ENCODE data around the gene NSRP1. TPM values are rescaled to one million over a fixed set of nuclear protein-coding genes. Genes with fewer than 3 reads are reported as not detected.

NSRP1 gene
- total and polyA plus RNA-seq, 4 donors: 7.0 to 25.7 (median 9.9) TPM

DNA sequence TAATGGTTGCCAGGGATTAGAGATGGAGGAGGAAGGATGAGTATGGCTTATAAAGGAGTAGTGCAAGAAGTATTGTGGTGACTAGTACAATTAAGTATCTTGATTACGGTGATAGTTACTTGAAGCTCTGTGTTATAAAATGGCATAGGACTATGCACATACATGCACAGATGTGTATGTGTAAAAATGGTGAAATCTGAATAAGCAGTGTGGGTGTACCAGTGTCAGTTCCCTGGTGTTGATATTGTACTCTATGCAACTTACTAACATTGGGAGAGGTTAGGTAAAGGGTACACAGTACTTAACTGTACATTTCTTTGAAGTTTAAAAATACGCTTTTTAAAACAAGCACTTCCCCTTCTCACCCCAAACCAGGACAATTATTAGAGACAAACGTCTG lies 48.5 kb downstream of the NSRP1 start (continued):
- TF ChIP-seq ZBTB33 (IDR thresholded peaks at IDR 0.05) (no peak), EGR1 (IDR thresholded peaks at IDR 0.05; ENCODE audit: low read depth in 2 of 2) (no peak), SP1 (IDR thresholded peaks at IDR 0.05) (no peak), RXRA (IDR thresholded peaks at IDR 0.05) (no peak), FOXA1 (IDR thresholded peaks at IDR 0.05) (no peak), GABPA (IDR thresholded peaks at IDR 0.05 in 1 of 2, conservative IDR thresholded peaks at IDR 0.05 in 1 of 2) (no peak), NR2F2 (IDR thresholded peaks at IDR 0.05) (no peak)

- no peaks in the 10 kb centered on the region for H3K9me3 ChIP-seq (ENCODE audit: control insufficient read depth in 4 of 4, low read length in 3 of 4)
- 85% methylated on average over 1 of the region's 1 CpG for WGBS
- peaks cover 0 to 5% (median under 1%) of the 10 kb centered on the region in 4 donors for H3K36me3 ChIP-seq (ENCODE audit: control insufficient read depth in 4 of 4, insufficient read depth in 3 of 4, low read depth in 1 of 4, low read length in 3 of 4)
- no peak for DNase-seq (ENCODE audit: low spot score)
- H3K4me1 ChIP-seq (ENCODE audit: control insufficient read depth in 4 of 4, insufficient read depth in 4 of 4, low read length in 3 of 4): peaks cover 0 to 9% (median 3%) of the 10 kb centered on the region in 4 donors
- TF ChIP-seq REST (IDR thresholded peaks at IDR 0.05) (no peak), RXRA (IDR thresholded peaks at IDR 0.05) (no peak), RAD21 (IDR thresholded peaks at IDR 0.05) (no peak), EGR1 (IDR thresholded peaks at IDR 0.05; ENCODE audit: low read depth in 2 of 2) (no peak), ATF3 (IDR thresholded peaks at IDR 0.05) (no peak), FOXA1 (IDR thresholded peaks at IDR 0.05) (no peak), CTCF (IDR thresholded peaks at IDR 0.05; ENCODE audit: low read depth, low read length, missing input control) (no peak), JUND (IDR thresholded peaks at IDR 0.05) (no peak), SP1 (IDR thresholded peaks at IDR 0.05) (no peak), YY1 (IDR thresholded peaks at IDR 0.05) (no peak)
- no peaks in the 10 kb centered on the region for H3K27me3 ChIP-seq (ENCODE audit: control insufficient read depth in 4 of 4, insufficient read depth in 4 of 4, low read length in 3 of 4)
- H3K4me3 ChIP-seq (ENCODE audit: low read depth in 1 of 3, low read length in 3 of 3): no peak overlapping the region
- H3K9ac ChIP-seq (ENCODE audit: low read depth in 1 of 2, low read length in 2 of 2): no peak overlapping the region
- no peak overlapping the region for H3K27ac ChIP-seq (ENCODE audit: low read depth in 1 of 2, low read length in 2 of 2)
Measured at GRCh38 chr17:30165960-30166359, 49.3 kb downstream of the NSRP1 start.
